ENCODE data around the gene GSTA2. TPM values are rescaled to one million over a fixed set of nuclear protein-coding genes. Genes with fewer than 3 reads are reported as not detected.
"Not testable (repeated sequence)": the region's sequence is repeated elsewhere in the genome, so short reads cannot be mapped to it uniquely, and the experiment has no call there.

Gene GSTA2
- total RNA-seq, 1 donor from 2014 or later: not detected

DNA sequence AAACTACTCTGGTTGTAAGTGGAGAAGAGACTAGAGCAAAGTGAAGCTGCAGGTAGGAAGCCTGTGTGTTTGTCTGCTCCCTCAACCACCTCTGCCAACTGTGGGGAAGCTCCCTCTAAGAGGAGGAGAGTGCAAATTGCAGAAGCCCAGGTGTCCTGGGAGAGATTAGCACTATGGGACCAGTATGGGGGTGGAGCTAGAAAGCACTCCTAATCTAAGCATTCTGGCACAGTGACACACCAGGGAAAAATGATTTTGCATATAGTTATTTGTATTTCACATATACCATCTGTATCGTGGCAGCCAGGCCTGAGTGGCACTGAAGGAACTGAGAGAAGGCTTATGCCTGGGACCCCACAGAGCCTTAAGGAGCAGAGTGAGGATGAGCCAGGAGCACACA, 27.6 kb upstream of the GSTA2 start:
- TF ChIP-seq, protein P1, sequence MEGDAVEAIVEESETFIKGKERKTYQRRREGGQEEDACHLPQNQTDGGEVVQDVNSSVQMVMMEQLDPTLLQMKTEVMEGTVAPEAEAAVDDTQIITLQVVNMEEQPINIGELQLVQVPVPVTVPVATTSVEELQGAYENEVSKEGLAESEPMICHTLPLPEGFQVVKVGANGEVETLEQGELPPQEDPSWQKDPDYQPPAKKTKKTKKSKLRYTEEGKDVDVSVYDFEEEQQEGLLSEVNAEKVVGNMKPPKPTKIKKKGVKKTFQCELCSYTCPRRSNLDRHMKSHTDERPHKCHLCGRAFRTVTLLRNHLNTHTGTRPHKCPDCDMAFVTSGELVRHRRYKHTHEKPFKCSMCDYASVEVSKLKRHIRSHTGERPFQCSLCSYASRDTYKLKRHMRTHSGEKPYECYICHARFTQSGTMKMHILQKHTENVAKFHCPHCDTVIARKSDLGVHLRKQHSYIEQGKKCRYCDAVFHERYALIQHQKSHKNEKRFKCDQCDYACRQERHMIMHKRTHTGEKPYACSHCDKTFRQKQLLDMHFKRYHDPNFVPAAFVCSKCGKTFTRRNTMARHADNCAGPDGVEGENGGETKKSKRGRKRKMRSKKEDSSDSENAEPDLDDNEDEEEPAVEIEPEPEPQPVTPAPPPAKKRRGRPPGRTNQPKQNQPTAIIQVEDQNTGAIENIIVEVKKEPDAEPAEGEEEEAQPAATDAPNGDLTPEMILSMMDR (IDR thresholded peaks at IDR 0.05; ENCODE audit: unreplicated experiment): no peak
- H3K4me3 Mint-ChIP-seq: no peak overlapping the region
- DNase-seq (ENCODE audit: low spot score in 2 of 2, unreplicated experiment in 2 of 2): no peak
- peaks cover 13% of the 10 kb centered on the region for H3K9me3 Mint-ChIP-seq
- H3K27me3 Mint-ChIP-seq (ENCODE audit: low read depth): peaks cover 21% of the 10 kb centered on the region
- H3K4me1 Mint-ChIP-seq: peaks cover 5% of the 10 kb centered on the region
- H3K27ac Mint-ChIP-seq: no peak overlapping the region
- H3K36me3 Mint-ChIP-seq: no peaks in the 10 kb centered on the region

- H3K36me3 Mint-ChIP-seq; DNase-seq (ENCODE audit: low spot score in 2 of 2, unreplicated experiment in 2 of 2); H3K4me3 Mint-ChIP-seq; H3K27ac Mint-ChIP-seq; H3K4me1 Mint-ChIP-seq: not testable (repeated sequence)
- H3K27me3 Mint-ChIP-seq (ENCODE audit: low read depth): peaks cover 14% of the 10 kb centered on the region
- H3K9me3 Mint-ChIP-seq: peaks cover 13% of the 10 kb centered on the region
These were observed 26.4 kb upstream of the GSTA2 start for GRCh38 chr6:52789658-52790057.

- TF ChIP-seq, protein P1 (IDR thresholded peaks at IDR 0.05; ENCODE audit: unreplicated experiment): no peak
- no peaks in the 10 kb centered on the region for H3K36me3 Mint-ChIP-seq
- peaks cover 5% of the 10 kb centered on the region for H3K4me1 Mint-ChIP-seq
- DNase-seq (ENCODE audit: low spot score in 2 of 2, unreplicated experiment in 2 of 2): no peak
- H3K27ac Mint-ChIP-seq: no peak overlapping the region
- no peak overlapping the region for H3K4me3 Mint-ChIP-seq
- H3K9me3 Mint-ChIP-seq: peaks cover 11% of the 10 kb centered on the region
- H3K27me3 Mint-ChIP-seq (ENCODE audit: low read depth): peaks cover 7% of the 10 kb centered on the region
These were observed 25.2 kb upstream of the GSTA2 start for GRCh38 chr6:52788478-52788877.

DNA sequence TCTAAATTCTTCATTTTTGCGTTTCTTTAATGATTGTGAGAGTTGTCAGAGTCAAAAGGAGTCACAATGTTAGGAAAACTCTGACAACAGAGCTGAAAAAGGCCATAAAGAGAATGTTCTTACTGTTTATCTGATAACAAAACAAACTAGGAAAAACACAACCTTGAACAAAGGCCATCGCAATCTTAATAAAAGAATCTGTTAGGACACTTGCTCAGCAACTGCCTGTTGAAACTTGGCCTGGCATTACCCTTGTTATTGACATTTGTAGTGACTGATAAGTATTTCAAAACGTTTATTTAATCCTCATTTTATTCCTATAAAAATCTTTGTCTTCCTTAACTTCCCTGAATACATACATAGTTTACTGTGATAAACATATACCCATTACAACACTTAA, 24.6 kb upstream of the GSTA2 start:
- H3K27ac Mint-ChIP-seq: no peak overlapping the region
- H3K9me3 Mint-ChIP-seq: peaks cover 6% of the 10 kb centered on the region
- H3K36me3 Mint-ChIP-seq: no peaks in the 10 kb centered on the region
- peaks cover 9% of the 10 kb centered on the region for H3K4me1 Mint-ChIP-seq
- no peak overlapping the region for H3K4me3 Mint-ChIP-seq
- TF ChIP-seq, protein P1 (IDR thresholded peaks at IDR 0.05; ENCODE audit: unreplicated experiment): no peak
- no peak for DNase-seq (ENCODE audit: low spot score in 2 of 2, unreplicated experiment in 2 of 2)
- peaks cover 3% of the 10 kb centered on the region for H3K27me3 Mint-ChIP-seq (ENCODE audit: low read depth)

- Mint-ChIP-seq H3K27ac (no peak overlapping the region), H3K9me3 (no peaks in the 10 kb centered on the region), H3K4me3 (no peak overlapping the region), H3K36me3 (no peaks in the 10 kb centered on the region), H3K4me1 (peaks cover 13% of the 10 kb centered on the region), H3K27me3 (ENCODE audit: low read depth) (peaks cover 1% of the 10 kb centered on the region)
- TF ChIP-seq, protein P1 (IDR thresholded peaks at IDR 0.05; ENCODE audit: unreplicated experiment): no peak
- no peak for DNase-seq (ENCODE audit: low spot score in 2 of 2, unreplicated experiment in 2 of 2)
These were observed 23.1 kb upstream of the GSTA2 start for GRCh38 chr6:52786249-52786956.

DNA sequence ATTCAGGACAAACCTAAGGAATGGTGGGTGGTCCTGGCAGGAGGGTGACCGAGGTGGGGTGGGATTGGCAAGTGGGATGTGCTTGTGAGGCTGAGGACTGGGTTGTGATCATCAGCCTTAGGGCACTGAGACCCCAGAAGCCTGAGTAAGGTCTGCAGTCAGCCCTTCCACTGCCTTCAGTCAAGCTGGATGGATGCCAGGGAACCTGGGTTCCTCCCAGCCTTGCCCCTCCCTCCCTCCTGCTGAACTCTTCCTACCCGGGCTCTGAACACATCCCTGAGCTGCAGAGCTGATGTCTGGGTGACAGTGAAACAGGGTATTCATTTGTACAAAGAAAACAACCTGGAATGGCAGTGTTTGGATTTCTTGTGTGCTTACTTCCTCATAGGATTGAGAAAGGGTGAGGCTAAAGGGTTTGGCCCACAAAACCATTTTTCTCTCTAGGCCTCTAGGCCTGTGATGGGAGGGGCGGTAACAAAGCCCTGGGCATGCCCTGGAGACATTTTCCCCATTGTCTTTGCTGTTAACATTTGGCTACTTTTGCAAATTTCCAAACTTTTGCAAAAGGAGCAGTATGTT, 19.5 kb upstream of the GSTA2 start:
- peaks cover 10% of the 10 kb centered on the region for H3K4me1 Mint-ChIP-seq
- H3K9me3 Mint-ChIP-seq; H3K27ac Mint-ChIP-seq; H3K27me3 Mint-ChIP-seq (ENCODE audit: low read depth); H3K4me3 Mint-ChIP-seq; DNase-seq (ENCODE audit: low spot score in 2 of 2, unreplicated experiment in 2 of 2); H3K36me3 Mint-ChIP-seq: not testable (repeated sequence)

DNA sequence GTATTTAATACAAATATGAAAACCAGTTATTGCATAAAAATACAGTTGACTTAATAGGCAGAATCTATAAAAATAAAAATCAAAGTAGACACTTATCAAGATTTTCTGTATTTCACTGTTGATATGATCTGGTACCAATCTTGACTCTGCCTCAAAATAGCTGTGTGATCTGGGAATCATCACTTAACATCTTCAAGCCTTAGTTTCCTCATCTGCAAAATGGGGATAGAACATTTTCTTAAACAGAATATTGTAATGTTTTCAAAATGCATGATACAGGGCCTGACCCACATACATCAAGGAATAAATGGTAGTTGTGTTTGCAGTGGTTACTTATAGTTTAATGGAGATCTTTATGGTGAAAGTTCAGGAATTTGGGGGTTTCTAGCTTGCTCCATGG, 18.9 kb upstream of the GSTA2 start:
- not testable (repeated sequence) for H3K27me3 Mint-ChIP-seq (ENCODE audit: low read depth); H3K27ac Mint-ChIP-seq; H3K4me3 Mint-ChIP-seq; DNase-seq (ENCODE audit: low spot score in 2 of 2, unreplicated experiment in 2 of 2); H3K36me3 Mint-ChIP-seq; H3K9me3 Mint-ChIP-seq
- H3K4me1 Mint-ChIP-seq: peaks cover 10% of the 10 kb centered on the region

Measured in mesothelial cell of epicardium (in vitro differentiated cells).